Ramos (cell line): ENCODE results near the gene RCC1.
"Not testable (repeated sequence)": the region's sequence is repeated elsewhere in the genome, so short reads cannot be mapped to it uniquely, and the experiment has no call there.

Experiments
- in situ Hi-C: fragments of 300-500 bp; cut with MboI; formaldehyde crosslinking; loops from one replicate; pipeline ENCODE4 v1.14.3; 2022; ENCODE audit warnings: low sequenced_read_pairs; ENCODE audit not compliant: unreplicated experiment

Gene RCC1

GRCh38 chr1:28510273-28510969 lies 4.6 kb downstream of the RCC1 start:
- in situ Hi-C loops = no loop called here

GRCh38 chr1:28510970-28511440 lies 5.2 kb downstream of the RCC1 start:
- in situ Hi-C loops = no loop called here

- in situ Hi-C loops = no loop called here
These were observed 6.3 kb downstream of the RCC1 start for GRCh38 chr1:28512058-28512611.

- in situ Hi-C loops = not testable (repeated sequence)
These were observed 8.6 kb downstream of the RCC1 start for GRCh38 chr1:28514445-28514933.

- in situ Hi-C loops = no loop called here
These were observed 10.7 kb downstream of the RCC1 start for GRCh38 chr1:28516518-28516956.

- in situ Hi-C loops = no loop called here
These were observed 11.8 kb downstream of the RCC1 start for GRCh38 chr1:28517649-28517999.

- in situ Hi-C loops = no loop called here
These were observed 12.3 kb downstream of the RCC1 start for GRCh38 chr1:28518000-28518744.

GRCh38 chr1:28518745-28519341 lies 13.0 kb downstream of the RCC1 start:
- in situ Hi-C loops = no loop called here

- in situ Hi-C loops = no loop called here
These were observed 14.3 kb downstream of the RCC1 start for GRCh38 chr1:28519946-28520725.

- in situ Hi-C loops = not testable (repeated sequence)
These were observed 15.0 kb downstream of the RCC1 start for GRCh38 chr1:28520796-28521195.

- in situ Hi-C loops = no loop called here
These were observed 15.8 kb downstream of the RCC1 start for GRCh38 chr1:28521502-28522164.

GRCh38 chr1:28522537-28522936 lies 16.7 kb downstream of the RCC1 start:
- in situ Hi-C loops = not testable (repeated sequence)

- in situ Hi-C loops = not testable (repeated sequence)
These were observed 19.3 kb downstream of the RCC1 start for GRCh38 chr1:28525002-28525642.

- in situ Hi-C loops = no loop called here
These were observed 21.0 kb downstream of the RCC1 start for GRCh38 chr1:28526886-28527285.

GRCh38 chr1:28530456-28530855 lies 24.6 kb downstream of the RCC1 start:
- in situ Hi-C loops = no loop called here

- in situ Hi-C loops = no loop called here
These were observed 28.8 kb downstream of the RCC1 start for GRCh38 chr1:28534671-28535070.

- in situ Hi-C loops = no loop called here
These were observed 29.3 kb downstream of the RCC1 start for GRCh38 chr1:28535180-28535579.

GRCh38 chr1:28537457-28538199 lies 31.8 kb downstream of the RCC1 start:
- in situ Hi-C loops = no loop called here
